Activated CD8-positive, alpha-beta memory T cell treated with anti-CD3 and anti-CD28 coated beads for 24 hours (primary cell): ENCODE data around the gene LTF.
A peak's percentile ranks its signal among the peaks of the same experiment; 100 is the strongest.

Experiments used
- DNase-seq: peaks from one replicate; pipeline ENCODE4 v3.0.0-alpha.2; 2020

The LTF gene

DNA sequence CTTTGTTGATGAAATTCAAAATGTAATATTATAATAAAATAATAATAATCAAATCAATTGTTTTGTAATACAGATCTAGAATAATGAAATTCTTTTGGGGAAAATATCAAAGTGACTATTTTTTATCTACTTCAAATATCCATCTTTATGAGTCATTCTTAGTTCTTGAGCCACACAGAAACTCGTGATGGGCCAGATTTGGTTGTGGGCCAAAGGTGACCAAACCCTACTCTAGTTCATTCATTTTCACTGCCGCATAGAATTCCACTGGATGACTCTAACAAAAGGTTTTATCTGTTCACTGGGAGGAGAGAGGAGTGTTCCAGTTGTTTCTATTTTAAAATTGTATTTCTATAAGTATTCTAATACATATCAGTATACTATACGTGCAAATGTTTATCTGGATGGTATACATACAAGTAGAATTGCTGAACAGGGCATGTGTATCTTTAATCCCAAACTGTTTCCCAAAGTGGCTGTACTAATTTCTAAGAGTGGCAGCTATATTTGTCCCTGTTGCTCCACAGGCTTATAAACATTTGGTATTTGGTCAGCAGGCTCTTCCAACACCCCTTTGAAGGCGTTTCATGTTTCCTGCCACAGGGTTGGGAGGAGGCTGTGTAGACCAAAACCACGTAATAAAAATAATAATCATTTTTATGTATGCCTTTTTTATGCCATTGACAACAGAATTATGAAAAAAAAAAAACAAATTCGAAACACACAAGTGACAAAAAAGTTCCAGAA is 25.8 kb upstream of the LTF start:
- peak; percentile 15 for DNase-seq

DNA sequence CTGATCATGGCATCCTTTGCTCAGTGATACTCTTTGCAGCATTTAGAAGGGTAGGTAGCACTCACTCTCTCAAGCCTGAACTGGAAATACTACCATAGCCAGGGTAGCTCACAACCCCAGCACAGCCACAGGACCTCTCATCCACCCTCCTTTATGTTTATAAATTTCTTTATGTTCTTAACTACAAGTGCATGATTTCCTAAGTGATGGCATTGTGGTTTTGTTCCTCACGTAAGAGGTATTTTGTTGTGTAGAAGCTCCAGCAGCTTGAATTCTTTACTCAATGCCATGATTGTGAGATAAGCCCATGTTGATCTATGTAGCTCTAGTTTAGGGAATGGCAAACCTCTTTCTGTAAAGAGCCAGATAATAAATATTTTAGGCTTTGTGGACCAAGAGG is 25.2 kb upstream of the LTF start:
- no peak for DNase-seq

DNA sequence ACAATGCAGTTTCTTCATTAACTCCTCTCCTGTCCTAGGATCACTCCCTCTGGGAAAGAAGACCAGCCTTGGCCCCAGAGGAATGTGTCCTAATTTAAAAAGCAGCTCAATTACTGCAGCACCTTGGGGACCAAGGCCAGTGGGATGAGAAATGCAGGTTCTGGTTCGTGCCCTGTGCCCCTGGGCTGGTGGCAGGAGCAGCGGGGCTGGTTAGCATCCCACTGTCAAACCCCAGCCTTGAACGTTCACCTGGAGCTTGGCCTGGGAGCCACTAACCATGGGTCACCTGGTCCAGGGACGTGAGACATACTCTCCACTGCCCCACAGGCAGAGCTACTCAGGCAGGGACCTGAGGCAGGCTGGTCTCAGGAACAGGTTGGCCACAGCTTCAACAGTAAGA is 24.7 kb upstream of the LTF start:
- DNase-seq, result no peak

DNA sequence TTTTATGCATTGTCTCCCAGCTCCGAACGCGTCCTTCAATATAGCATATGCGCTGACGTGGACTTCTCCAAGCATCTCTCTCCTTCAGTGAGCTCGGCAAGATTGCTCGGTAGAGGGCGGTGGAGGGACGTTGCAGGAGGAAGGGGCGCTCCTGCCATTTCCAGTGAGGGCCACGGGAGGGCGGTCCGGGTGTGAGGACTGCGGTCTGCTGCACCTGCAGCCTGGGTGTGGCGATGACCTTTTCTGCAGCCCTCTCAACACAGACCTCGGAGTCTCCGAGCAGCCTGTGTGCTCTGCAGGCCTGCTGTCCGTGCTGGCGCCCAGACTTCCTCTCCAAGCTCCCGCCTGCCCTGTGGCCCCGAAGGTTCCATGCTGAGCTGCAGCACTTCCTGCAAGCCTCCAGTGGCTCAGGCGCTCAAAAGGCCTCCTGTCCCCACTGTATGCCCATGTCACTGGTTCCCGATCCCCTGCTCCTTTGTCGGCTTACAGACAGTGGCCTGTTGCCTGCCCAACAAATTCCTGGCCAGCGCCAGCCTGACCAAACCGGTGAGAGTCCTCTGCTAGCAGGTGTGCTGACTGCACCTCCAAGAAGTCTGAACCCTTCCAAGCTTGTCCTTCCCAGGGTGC is 24.1 kb upstream of the LTF start:
- DNase-seq, result peak; percentile 95

DNA sequence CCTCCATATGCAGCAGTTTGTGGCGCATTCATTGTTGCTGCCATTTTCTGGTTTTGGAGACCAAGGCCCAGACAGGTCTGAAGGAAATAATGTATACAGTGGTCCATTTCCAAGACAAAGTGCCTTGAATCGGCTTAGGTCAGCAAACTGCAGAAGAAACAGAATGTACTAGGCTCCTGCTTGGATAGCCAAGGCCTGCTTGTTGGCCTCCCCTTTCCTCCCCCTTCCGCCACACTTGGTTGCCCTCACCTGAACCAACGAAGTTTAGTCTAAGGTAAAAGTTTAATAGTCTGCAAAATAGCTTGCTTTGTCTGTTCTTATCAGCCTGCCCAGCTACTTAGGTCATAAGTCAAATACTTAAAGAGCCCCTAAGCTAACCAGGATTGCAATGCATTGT is 21.1 kb upstream of the LTF start:
- no peak for DNase-seq

DNA sequence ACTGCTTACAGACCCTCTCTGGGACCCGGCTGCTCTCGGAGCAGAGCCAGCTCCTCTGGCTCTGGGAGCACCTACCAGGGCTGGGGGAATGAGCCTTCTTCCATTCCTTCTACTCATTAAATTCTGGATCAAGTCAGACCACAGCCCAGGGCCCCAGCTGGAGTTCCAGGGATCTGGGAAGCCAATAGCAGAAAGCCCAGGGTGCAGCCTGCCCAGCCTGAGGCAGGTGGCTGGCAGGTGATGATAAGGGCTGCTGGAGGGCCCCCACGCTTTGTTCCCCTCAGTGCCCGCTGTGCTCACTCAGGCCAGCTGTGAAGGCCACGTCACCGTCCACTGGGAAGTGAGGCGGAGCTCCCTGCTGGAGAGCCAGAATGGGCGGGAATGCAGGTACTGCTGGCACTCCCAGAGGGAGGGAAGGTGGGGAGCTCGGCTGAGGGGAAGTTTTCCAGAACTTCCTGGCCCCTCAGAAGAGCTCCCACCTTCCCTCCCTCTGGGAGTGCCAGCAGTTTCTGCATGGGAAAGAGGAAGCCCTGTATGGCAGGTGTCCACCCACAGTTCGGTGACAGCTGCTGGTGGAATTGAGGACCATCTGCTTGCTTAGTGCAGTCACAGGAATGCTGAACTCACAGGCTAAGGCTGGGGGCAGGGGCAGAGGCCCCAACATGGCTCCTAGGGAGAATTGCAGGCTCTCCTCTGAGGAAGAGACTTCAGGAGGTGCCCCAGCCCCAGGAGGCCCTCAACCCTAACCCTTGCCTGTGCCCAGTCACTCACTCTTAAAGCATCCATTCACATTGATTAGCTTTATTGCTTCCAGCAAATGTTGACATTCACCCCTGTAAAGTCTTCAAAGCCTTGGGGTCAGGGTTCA is 20.4 kb upstream of the LTF start:
- peak; percentile 35 for DNase-seq

DNA sequence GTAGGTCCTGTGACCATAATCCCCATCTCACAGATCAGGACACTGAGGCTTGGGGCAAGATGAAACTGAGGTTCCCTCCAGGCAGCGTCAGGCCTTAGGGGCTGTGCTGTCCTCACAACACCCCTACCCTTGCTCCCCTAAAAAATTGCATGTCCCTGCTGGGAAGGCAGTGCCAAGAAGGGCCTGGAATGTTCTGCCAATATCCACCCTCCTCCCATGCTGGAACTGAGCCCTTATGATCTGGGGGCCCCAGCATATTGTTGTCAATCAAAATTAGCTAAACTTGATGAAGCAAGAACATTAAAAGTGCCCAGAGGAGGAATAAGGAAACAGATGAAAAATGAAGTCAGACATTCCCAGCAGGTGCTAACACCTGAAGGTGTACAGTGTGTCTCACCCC is 19.7 kb upstream of the LTF start:
- DNase-seq, result peak; percentile 42

DNA sequence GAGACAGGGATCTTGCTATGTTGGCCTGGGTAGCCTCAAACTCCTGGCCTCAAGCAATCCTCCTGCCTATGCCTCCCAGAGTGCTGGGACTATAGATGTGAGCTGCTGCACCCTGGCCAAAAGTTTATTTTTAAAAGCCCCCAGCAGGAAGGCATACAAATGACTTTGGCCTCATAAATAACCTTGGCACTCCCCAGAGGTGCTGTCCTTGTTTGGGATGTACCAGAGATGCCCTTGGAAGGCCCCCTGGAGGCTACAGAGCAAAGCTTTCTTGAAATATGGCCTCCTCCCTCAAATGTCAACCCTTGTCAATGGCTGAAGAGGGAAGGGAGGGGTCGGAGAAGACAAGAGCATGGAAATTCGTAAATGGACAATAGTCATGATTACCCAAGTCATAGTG is 19.1 kb upstream of the LTF start:
- peak; percentile 43 for DNase-seq

DNA sequence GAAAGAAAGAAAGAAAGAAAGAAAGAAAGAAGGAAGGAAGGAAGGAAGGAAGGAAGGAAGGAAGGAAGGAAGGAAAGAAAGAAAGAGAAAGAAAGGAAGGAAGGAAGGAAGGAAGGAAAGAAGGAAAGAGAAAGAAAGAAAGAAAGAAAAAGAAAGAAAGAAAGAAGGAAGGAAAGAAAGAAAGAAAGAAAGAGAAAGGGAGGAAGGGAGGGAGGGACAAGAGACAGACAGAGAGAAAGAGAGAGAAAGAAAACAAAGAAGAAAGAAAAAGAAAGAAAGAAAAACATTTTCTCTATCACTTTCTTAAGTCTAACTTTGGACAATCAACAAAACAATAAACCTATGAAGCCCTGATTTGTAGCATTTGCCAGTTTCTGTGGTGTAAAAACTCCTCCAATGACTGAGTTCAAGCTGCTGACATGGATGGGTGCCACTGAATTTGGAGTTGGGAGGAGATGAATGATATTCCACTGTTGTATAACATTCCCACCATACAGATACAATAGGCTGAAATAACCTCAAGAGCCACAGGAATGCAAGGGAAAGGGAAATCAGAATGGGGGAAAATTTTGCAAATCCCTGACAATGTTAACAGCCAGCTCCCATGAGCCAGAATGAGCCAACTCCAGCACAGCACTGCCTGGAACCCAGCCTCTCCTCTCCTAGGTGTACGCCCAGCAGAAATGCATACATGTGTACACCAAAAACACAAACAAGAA is 18.1 kb upstream of the LTF start:
- DNase-seq, result no peak

DNA sequence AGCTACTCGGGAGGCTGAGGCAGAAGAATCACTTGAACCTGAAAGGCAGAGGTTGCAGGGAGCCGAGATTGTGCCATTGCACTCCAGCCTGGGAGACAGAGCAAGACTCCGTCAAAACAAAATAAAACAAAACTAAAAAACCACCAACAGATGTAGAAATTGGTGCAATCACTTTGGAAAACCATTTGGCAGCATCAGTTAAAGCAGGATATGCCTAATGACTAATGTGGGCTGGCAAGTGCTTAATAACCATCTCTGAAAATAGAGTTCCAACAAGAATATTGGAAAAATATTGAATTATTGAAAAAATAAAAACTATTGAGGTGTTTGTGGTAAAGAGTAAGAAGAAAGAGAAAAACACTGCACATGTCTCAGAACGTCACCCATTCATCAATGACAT is 16.9 kb upstream of the LTF start:
- no peak for DNase-seq

DNA sequence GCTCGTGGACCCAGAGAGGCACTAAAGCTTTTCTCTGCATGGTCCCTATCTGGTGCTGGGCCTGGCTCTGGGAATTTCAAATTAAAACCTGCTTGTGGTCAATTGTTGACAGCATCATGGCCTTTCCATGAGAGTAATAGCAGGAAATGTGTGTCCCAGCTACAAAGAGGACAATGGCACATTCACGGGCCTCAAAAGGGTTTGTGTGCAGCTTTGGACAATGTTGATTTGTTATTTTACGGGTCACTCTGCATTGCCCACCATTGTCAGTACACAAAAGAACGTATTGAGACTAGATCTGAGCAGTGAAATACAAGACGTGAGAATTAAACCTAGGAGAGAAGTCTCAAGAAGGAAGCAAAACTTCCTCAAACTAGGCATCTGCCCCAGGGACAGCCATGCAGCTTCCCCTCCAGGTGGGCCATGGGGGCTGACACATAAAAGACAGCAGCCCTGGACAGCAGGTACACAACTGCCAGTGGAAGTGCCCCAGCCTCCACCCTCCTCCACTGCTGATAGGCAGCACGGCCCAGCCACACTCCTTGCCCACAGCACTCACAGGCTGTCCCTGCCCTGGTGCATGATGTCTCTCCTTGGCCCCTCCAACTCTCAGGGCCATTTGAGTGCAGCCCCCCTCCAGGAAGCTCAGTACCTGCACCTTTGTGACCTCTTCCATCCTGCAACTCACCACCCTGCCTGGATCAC is 15.9 kb upstream of the LTF start:
- DNase-seq, result peak; percentile 32

DNA sequence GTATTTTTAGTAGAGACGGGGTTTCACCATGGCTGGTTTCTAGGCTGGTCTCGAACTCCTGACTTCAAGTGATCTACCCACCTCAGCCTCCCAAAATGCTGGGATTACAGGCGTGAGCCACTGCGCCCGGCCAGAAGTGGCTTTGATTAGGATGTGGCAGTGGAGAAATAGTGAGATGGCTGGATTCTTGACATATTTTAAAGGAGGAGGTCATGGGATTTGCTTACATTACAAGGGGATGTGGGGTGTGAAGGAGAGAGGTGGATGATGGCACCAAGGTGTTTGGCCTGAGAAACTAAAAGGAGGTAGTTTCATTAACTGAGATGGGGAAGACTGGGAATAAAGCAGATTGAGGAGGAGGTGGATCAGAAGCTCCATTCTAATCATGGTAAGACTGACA is 15.0 kb upstream of the LTF start:
- DNase-seq, result peak; percentile 33

DNA sequence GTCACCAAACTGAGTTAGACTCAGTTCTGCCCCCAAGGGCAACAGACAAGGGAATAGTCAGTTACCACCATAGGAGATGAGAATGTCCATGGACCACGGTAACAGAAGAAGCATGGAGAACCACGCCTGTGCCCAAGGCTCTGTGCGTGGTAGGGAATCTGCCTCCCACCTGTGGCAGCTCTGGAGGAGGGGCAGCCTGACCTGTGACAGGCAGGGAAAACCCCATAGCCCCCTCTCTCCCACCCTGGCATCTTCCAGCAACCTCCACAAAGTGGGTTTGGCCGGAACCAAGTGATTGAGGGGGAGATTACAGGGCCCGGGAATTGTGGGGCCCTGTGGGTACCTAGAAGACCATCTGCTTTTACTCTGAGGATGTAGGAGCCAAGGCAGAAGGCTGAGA is 14.3 kb upstream of the LTF start:
- DNase-seq, result peak; percentile 28

DNA sequence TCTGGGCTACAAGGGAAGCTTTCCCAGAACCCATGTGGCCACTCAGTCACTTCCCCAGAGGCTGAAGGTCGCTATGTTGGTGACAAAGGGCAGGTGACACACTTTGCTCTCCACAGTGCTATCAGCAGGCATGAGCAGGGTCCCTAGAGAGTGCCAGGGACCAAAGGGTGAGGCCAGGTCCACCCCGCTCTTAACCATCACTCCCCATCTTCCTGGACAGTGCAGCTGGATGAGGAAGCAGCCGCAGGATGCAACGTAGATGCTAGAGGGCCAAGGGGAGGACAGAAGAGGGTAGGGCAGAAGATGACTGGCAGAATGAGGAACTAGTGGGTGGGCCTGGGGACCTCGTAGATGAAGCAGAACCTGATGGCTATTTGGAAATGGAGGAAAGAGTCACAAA is 13.6 kb upstream of the LTF start:
- no peak for DNase-seq

DNA sequence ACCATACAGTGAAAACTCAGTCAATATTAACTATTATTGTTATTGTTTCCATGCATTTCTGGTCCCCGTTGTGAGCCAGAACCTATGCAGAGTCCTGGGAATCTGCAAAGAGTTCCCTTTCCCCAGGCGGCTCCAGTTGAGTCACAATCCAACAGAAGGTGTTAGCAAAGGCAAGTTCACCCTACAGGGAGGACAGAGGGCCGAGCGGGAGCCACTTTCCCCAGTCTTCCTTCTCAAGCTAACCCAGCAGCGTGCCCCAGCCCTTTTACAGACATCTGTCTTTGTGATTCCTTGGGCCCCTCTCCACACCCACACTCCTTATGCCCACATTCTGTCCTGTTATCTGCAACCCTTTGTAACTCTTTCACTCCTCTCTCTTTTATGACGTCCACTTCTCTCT is 13.1 kb upstream of the LTF start:
- DNase-seq, result peak; percentile 33

DNA sequence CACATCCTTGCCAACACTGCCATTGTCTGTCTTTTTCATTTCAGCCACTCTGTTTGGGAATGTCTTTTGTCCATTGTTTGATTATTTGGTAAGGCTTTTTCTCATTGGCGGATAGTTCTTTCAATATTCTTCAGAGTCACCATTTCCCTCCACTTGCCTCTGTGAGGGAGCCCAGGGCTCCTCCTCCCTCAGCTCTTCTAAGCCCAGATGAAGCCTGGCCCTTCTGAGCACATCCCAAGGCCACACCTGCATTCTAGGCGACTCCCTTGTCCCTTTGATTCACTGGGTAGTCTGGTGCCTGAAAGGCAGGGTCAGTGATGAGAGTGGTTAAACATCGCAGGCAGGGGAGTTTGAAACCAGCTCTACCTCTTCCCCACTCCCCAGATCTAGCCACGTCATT is 12.4 kb upstream of the LTF start:
- DNase-seq, result peak; percentile 15

DNA sequence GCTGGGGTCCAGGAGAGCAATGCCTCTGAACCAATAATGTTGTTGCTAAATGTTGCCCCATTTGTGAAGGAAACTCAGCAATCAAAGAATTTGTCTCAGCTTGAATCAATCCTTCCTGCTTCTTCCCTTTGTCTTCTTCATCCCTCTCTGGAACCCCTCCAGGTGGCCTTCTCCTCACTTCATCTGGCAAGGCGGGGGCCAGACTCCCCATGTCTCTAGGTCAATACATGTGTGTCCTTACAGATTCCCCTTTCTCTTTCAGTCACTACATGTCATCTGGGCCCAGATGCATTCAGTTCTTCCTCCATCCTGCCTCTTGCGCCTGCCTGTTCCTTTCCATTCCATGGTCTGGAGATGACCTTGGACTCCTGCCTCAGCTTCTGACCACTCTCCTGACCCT is 8.0 kb upstream of the LTF start:
- peak; percentile 26 for DNase-seq

DNA sequence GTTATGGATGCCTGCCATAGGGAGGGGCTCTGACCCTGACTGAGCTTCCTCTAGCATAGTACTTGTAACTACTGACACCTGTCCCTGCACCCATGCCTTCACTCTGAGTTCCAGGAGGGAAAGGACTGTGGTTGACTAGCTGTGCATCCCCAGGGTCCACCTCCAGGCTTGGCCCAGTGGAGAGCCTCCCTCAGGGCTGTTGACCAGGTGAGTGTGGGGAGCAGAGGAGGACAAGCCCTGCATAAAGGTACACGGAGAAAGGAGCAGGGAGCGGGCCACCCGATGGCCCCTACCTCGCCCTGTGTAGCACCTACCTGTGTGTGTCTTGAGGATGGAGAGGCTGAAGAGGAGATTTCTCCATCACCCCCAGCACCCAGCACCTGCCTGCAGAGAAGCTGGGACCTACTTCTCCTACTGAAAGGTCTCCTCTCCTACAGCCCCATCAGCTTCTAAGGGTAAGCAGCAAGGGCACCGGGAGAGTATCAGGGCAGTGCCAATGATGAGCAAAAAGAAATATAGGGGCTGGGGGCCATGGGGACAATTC is 6.7 kb upstream of the LTF start:
- DNase-seq, result peak; percentile 33

DNA sequence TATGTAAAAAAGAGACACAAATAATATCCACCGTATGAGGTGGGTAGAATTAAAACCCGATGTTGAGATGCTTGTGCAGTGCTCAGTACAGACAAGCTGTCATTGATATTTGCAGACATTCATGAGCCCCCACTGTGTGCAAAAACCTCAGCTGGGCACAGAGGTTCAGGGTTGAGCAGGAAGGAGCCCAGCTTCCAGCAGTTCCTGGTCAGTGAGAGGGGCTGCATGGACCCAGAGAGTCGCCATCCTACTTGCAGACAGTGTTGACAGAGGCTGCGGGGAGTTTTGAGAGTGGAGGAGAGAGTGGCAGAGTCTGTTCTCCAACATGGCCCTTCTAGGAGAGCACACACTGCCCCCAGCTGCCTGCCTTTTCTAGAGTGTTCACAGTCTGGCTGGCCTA is 6.1 kb upstream of the LTF start:
- peak; percentile 13 for DNase-seq

DNA sequence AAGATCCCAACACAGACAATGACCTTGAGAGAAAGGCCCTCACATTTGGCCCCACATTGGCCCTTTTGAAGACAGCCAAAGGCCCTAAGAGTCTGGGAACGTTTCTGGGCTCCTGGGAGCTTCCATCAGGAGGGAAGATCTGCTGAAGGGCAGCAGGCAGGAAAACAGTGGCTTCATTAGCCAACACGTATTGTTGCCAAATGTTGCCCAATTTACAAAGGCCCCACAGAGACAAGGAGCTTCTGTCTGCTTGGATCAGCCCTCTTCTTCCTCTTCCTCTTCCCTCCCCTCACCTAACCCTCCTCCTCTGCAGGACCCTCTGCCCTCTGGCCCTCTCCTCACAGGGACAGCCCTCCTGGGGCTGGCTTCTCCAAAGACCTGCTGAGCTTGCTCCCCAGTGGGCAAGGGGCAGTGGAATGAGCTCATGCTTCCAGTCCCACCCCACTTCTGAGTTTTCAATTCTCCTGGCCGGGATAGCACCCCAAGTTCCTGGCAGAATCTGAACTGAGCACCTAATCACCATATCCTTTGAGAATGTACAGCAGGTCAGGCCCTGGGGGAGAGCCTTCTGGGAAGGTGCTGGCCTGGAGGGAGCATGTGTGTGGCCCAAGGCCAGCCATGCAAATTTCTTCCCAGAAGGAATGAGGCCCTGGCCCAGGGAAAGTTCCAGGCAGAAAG is 5.1 kb upstream of the LTF start:
- DNase-seq, result peak; percentile 37

DNA sequence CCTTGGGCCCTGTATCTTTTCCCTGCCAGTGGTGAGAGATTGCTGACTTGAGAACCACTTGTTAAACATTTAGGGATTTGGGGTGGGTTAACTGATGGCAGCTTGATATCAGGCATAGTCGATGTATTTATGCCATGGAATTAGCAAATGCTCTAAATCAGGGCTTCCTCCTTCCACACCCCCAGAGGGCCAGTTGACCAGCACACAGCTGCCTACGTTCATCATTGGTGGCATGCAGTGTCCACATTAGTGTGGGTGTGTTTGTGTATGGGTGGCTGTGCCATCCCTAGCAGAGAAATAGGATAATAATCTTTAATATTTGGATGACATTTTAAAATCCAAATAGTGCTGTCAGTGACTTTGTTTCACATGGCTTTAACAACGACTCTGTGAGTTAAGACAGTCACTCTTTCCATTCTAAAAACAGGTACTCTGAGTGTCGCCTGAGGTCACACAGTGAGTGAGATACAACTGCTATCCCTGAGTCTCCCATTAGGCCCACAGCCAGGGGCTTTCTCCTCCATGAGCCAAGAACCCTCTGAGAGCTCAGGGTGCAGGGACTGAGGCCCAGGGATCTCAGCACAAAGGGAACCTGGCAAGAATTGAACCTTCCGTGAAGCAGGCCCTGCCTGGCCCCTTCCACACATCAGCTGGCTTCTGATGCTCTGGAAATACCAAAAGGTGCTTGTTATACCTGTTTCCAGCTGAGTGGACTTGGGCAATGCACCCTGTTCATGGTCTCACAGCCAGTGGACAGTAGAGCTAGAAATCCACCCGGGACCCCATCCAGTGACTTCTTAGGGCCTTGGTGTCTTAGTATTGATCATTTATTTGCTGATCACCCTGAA is 4.3 kb upstream of the LTF start:
- DNase-seq, result peak; percentile 33
